NCI-H2029 treated with DMSO at 0.1 percent for 48 hours (cell line): ENCODE results near the gene TRAF2.

Source experiments
- DNase-seq: peaks from one replicate; lab custom pipeline; 2025; lab: John Stamatoyannopoulos, UW

Gene TRAF2

DNA sequence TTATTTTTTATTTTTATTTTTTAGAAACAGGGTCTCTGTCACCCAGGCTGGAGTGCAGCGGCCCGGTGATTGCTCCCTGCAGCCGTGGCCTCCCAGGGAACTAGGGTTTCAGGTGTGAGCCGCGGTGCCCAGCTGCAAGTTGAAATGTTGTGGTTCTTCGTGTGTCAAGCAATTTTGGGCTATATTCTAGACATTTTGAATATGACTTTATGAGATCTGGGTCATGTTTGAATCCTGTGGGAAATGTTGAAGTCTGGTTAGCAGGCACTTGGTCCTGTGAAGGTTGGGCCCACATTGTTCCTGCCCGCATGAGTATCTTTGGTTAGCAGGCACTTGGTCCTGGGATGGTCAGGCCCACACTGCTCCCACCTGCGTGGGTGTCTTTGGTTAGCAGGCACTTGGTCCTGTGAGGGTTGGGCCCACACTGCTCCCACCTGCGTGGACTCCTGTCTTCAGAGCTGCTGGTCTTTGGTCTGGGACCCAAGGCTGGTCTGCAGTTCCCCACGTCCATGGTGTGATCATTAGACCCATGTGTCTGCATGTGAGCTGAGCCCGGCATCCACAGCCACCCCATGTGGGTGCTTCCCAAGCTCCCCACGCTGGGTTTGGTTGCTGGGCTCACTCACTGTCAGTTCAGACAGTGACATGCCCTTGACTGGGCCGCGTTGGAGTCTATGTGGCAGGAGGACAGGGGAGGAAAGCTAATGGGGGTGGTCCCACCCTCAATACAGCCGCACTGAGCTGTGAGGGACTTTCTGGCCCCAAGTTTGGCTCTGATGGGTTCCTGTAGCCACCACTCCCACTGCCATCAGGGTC lies 51.1 kb downstream of the TRAF2 start:
- no peak for DNase-seq

DNA sequence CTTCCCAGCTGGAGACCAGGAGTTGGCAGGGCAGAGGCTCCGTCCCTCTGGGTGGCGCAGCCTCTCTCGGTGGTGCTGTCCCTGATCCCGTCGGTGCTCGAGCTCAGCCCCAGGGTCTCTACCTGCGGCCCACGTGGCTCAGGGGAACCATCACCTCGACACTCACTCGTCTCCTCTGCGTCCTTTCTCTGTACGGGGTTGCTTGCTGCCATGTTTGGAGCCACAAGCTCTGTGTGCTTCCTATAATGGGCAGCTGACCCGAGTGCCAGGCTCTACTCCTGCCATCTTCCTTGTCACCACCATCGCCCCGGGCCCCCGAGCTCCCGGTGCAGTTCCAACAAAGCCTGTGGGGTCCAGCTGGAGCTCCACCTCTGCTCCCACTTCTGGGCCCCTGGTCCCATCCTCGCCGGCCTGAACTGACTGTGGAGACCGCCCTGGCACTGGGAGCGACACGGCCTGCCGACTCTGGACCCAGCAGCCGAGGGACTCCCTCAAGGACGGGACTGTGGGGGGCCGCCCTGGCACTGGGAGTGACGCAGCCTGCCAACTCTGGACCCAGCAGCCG lies 53.2 kb downstream of the TRAF2 start:
- DNase-seq = no peak

DNA sequence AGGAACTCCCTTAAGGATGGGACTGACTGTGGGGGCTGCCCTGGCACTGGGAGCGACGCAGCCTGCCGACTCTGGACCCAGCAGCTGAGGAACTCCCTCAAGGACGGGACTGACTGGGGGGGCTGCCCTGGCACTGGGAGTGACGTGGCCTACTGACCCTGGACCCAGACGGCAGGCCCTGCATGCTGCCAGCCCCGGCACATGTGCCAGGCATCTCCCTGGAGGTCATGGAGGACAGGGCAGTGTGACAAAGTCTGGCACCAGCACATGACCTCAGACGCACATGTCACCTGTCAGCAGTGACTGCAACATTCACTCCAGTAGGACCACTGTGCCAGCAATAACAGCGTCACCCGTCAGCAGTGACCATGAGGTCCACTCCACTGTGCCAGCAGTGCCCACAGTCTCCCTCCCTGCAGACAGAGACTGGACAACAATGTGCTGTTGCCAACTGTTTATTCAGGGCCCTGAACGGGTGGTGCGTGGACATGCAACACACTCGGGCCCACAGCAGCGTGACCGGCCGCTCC lies 53.7 kb downstream of the TRAF2 start:
- DNase-seq = no peak

DNA sequence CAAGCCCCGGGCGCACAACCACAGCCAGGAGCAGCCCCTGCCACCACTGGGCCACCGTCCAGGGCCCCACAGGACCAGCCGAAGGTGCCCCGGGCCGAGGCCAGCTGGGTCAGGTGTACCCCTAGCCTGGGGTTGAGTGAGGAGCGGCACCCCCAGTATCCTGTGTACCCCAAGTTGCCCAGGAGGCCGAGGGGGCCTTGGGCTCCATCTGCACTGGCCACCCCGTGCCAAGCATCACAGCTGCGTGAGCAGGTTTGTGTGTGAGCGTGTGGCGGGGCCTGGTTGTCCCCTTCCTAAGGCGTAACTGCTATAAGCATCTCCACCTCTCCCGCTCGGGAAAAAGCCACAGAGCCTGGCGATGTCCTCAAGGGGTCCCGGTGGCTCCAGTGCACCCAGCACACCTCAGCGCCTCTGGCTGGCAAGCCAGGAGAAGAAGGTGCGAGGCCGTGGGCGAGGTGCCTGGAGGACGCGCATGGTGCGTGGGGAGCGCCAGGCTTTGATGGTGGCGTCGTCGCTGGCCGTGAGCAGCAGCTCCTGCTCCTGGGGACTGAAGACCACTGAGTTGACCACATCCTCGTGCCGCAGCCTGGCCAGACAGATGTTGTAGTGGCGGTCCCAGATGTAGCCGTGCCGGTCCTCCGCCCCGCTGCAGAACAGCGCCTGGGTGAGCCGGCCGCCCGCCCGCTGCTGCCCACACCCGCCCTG lies 54.4 kb downstream of the TRAF2 start:
- DNase-seq = no peak

DNA sequence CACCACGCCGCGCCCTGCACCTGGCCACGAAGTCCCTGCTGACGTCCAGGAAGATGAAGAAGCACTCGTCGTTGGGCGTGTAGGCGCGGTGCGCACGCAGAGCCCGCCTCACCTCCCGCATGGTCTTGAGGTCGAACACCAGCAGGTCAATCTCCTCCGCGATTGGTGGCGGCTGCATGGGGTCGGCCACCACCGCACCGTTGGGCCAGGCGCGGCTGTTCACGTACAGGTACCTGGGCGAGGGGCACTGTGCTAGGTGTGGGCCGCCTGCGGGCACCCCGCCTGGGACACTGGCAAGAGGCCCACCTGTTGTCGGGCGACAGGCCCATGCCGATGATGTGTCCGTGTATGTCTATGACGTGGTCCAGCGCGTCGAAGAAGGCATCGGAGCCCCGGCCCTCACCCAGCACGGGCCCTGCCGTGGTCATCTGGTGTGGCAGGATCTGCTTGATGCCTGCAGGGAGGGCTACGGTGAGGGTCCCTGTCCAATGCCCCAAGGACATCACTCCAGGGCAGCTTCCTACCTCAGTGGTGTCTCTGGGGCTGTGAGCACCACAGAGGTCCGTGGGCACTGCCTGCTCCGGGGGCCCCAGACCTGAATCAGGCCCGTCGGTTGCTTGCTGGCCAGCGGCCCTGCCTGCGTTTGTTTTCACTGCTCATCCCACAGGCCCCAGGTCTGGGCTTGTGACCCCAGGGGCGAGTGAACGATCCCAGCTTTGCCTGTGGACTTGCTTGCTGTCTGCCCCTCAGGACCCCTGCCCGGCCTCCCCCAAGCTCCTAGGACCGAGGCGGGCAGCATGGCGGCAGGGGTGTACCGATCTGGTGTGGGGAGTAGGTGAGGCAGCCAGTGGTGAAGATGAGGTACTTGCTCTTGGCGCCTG lies 55.2 kb downstream of the TRAF2 start:
- DNase-seq = no peak

DNA sequence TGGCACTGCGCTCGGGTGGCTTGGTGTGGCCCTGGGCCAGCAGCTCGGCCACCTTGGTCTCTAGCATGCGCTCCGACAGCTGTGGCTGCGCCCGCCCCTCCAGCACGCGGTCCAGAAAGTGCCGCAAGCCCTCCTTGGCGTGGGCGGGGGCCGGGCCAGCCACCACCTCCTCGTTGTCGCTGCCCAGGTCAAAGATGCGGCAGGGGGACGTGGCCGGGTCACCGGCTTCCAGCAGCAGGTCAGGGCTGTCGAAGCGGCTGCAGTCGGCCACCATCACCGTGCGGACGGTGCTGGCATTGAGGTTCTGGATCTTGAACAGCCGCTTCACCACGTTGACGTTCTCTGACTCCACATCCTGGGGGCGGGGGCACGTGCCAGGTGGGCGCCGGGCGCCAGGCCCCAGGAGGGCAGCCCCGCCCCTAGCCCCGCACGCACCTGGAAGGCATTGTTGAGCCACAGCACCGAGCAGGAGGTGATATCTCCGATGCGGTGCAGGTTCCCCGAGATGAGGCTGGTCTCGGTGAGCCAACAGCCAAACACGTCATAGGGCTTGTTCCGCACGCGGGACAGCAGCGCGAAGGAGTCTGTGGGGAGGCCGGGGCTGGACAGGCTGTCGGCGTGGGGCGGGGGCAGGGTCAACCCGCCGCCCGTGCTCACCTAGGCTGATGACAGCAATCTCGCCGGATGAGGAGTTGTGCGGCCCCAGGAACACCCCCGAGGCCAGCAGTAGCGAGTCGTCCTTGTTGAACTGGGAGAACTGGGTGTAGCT lies 56.0 kb downstream of the TRAF2 start:
- no peak for DNase-seq

DNA sequence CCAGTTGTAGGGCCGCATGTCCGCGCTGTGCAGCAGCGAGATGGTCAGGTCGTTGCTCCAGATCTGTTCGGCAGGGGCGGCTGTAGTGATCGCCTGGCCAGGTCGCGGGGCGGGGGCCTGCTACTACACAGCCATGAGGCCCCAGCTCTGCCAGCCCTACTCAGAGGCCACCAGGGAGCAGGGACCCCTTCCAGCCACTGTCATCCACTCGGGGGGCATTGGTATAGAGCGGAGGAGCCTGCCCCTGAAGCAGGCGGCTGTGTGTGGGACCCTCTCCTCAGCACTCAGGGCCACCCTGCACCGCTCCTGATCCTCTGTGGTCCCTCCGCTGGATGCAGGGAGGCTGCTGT lies 56.5 kb downstream of the TRAF2 start:
- DNase-seq = no peak

DNA sequence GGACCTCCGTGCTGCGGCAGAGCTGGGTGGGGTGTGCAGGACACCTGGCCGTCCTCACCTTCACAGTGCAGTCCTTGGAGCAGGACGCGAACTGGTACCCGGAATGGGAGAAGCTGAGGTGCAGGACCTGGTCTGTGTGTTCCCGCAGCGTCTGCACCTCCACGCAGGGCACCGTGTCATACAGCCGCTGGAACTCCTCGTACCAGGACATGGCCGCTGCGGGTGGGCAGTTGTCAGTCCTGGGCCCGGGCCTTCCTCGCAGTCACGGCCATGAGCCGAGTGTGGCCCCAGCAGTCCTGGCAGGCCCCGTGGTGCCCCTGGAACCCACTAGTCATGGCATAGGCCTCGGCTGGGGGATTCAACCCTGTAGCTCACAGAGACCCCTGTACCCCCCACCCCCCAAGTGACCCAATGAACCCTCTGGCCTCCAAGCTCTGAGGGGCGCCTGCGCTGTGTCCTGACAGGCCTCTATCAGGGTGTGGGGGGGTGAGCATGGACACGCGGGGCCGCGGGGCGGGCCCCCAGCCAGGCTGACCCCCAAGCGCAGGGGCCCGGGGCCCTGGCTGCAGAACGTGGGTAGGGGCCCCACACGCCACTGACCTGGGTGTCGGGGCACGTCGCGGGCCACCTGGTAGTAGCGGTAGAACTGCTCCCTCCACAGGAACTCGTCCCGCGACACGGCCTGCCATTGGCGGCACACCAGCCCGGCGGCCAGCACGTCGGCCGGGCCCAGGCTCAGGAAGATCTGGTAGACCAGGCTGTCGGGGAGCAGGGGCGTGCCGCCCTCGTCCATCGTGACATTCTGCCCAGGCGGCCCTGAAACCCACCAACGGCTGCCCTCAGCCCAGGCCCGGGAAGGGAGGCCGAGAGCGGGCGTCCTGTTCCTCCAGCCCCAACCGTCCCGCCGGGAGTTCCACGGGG lies 57.2 kb downstream of the TRAF2 start:
- DNase-seq = no peak

DNA sequence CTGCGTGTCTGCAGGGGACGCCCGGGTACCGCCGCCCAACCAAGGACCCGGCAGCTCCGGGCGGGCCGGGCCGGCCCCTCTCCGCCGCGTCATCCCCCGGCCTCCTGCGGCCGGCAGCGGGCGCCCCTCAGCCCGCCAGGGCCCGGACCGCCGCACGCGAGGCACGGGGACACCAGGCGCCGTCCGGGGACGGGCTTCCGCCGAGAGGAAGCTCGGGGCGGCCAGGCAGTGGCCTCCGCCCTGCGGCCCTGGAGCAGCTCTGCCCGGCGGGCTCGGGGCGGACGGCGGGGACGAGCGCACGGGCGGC lies 57.8 kb downstream of the TRAF2 start:
- no peak for DNase-seq

DNA sequence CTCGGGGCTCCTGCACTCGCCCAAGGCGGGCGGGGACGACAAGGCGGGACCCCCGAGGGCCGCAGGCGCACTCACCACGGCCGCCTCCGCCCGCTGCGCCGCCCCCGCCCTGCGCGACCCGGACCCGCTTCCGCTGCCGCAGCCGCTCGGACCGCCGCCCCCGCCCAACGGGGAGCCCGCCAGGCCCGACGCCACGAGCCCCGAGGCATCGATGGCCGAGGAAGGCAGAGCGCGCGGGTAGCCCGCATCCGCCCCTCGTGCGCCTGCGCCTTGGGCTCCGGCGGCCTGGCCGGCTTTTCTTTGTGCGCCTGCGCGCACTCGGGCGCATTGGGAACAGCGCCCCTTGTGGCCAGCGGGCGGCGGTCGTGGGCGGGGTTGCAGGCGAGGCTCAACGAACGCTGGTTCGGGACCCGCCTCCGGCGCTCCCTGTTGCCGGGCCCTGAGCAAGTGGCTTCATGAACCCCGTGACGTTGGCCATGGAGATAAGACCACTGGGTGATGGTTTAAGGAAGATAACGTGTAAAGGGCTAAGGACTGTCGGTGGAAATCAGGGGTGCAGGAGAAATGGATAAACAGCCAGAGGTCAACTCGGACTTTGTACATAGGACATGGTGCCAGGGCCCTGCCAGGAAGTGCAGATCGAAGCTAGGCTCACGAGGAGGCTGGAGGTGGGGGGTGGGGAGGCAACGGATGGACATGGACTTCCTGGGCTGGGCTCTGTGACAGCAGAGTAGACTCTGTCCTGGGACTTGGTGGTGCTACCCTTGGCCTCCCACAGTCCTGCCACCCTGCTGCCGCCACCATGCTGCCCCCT lies 58.4 kb downstream of the TRAF2 start, which contains the start of the genes C8G and FBXW5:
C8G (plus strand) TSS at position 725 of the 814 bp plus-strand sequence; CDS start at position 803, 78 bp downstream.
FBXW5 (minus strand) TSS at position 220 of the 814 bp plus-strand sequence. CDS start 655 bp downstream, outside the sequence.
- DNase-seq = peak; percentile 81

DNA sequence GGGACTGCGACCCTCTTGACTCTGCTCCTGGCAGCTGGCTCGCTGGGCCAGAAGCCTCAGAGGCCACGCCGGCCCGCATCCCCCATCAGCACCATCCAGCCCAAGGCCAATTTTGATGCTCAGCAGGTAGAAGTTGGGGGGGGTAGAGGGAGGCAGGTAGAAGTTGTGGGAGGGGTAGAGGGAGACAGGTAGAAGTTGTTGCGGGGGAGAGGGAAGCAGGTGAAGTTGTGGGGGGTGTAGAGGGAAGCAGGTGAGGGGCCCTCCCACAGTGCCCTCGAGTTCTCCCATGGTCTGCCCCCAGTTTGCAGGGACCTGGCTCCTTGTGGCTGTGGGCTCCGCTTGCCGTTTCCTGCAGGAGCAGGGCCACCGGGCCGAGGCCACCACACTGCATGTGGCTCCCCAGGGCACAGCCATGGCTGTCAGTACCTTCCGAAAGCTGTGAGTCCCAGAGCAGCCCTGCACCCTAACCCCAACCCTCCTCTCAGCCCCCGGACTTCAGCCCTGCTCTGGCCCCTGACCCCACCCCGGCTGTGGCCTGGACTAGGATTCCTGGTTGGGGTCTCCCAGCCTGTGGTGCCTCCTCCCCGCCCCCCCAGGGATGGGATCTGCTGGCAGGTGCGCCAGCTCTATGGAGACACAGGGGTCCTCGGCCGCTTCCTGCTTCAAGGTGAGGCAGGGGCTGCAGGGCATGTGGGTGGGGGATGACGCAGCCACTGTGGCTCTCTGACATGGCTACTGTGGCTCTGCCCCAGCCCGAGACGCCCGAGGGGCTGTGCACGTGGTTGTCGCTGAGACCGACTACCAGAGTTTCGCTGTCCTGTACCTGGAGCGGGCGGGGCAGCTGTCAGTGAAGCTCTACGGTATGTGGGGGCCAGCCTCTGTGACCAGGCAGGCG lies 59.3 kb downstream of the TRAF2 start:
- no peak for DNase-seq

DNA sequence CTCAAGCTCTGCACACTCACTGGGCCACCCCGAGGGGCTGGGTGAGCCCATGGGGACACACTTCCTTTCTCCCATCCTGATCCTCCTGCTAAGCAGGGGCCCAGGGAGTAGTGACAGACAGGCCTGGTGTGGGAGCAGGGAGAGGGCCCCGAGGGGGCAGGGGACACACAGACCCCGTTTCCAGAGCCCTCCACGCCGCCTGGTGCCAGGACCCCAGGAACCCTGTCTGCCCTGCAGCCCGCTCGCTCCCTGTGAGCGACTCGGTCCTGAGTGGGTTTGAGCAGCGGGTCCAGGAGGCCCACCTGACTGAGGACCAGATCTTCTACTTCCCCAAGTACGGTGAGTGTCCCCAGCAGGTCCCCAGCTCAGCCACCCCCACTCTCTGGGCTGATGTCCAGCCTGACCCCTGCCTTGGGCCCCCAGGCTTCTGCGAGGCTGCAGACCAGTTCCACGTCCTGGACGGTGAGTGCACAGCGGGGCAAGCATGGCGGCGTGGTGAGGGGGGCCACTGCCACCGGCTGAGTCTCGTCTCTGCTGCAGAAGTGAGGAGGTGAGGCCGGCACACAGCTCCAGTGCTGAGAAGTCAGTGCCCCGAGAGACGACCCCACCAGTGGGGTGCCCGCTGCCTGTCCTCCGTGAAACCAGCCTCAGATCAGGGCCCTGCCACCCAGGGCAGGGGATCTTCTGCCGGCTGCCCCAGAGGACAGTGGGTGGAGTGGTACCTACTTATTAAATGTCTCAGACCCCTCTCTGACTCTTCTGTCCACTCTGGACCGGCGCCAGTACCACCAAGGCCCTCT lies 60.1 kb downstream of the TRAF2 start:
- no peak for DNase-seq

DNA sequence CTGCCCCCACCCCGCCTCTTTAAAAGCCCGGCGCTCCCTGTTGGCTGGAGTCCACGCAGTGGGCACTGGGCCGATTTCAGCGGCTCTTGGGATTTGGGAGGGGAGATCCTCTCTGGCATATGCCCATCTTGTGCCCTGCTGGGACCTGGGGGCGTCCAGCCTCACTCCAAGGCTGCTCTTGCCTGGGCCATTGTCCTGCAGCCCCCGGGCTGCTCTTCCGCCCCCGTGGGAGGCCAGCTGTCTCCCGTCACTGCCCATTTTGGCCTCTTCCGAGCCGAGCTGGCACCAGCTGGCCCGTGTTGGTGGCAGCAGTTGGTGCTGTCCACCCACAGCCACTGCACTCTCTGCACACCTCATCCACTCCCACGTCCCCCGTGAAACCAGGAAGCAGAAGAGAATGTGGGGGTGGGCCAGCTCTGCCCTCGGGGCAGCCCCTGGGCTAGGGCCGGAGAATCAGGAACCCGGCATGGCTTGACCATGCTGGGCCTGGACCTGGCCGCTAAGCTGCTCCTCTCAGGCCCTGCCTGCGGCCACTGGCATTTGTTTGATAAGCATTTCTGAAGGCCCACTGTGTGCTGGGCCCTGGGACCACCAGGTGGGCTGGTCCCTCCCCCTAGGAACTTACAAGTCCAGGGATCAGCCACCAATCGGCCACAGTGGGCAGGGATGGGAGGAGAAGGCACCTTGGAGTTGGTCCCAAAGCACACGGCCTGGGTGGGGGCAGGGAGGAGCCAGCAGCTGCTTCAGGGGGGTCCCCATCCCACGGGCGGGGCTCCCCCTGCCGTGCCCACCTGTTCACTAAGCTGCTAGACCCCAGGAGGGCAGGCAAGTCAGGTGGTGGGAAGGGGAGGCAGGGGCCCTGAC lies 60.9 kb downstream of the TRAF2 start:
- DNase-seq = no peak

DNA sequence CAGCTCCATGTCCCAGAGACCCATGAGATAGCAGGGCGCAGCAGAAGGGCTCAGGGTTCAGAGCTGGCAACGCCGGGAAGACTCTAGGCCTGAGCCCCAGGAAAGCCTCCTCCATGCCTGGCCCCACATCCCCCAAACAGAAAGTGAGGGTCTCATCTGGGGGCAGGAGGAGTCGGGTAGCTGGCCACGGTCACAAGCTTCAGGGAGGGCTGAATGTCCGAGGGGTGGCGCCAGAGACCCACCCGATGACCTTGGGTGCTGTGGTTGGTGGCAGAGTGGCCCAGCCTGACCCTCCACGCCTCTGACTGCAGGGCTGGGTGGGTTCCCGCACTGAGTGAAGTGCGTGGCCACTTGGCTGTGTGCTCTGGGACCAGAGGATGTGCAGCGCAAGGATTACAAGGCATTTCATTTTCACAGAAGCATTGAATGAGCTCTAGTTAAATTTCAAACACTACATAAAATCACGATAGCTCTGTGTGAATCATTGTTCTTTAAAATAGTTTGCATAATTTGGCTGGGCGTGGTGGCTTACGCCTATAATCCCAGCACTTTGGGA lies 61.7 kb downstream of the TRAF2 start:
- no peak for DNase-seq

DNA sequence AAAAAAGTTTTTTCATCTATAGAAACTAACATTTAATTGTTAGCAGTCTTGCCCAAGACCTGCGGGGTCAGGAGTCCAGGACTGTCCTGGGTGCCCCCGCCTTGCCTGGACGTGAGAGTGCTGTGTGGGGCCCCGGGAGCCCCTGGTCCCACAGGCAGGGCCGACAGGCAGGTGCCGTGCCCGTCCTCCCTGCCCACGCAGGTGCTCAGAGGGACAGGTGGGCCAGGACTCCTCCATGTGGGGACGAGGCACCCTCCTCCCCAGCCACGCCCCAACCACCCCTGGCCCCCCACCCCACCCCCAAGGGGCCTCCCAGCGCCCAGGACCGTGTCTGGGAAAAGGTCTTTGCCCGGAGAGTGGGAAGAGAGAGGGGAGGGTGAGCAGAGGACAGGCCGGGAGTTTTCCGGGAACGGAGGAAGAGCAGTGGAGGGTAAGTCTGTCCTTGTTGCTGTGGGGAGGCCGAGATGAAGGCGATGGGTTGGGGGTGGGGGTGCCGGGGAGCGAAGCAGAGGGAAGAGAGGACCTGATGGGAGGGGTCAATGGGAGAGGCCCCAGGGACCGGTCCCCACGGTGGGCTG lies 63.0 kb downstream of the TRAF2 start:
- no peak for DNase-seq
